ENCODE data around the gene NCF4.

NCF4 gene

GRCh38 chr22:36865346-36865745 is 4.5 kb downstream of the NCF4 start:
- no peak for DNase-seq

- DNase-seq, result no peak
These were observed 6.9 kb downstream of the NCF4 start for GRCh38 chr22:36867695-36868094.

GRCh38 chr22:36868546-36869181 is 7.9 kb downstream of the NCF4 start:
- DNase-seq, result no peak

GRCh38 chr22:36870250-36870649 is 9.4 kb downstream of the NCF4 start:
- DNase-seq, result no peak

GRCh38 chr22:36871669-36872081 is 10.9 kb downstream of the NCF4 start:
- no peak for DNase-seq

GRCh38 chr22:36872084-36872483 is 11.3 kb downstream of the NCF4 start:
- DNase-seq, result no peak

- no peak for DNase-seq
These were observed 12.2 kb downstream of the NCF4 start for GRCh38 chr22:36872866-36873498.

- no peak for DNase-seq
These were observed 13.0 kb downstream of the NCF4 start for GRCh38 chr22:36873614-36874308.

GRCh38 chr22:36874309-36874696 is 13.5 kb downstream of the NCF4 start:
- DNase-seq, result no peak

- no peak for DNase-seq
These were observed 13.9 kb downstream of the NCF4 start for GRCh38 chr22:36874736-36875135.

GRCh38 chr22:36875741-36876140 is 14.9 kb downstream of the NCF4 start:
- DNase-seq, result no peak

GRCh38 chr22:36879775-36880174 is 19.0 kb downstream of the NCF4 start:
- DNase-seq, result no peak

GRCh38 chr22:36881504-36882245 is 20.9 kb downstream of the NCF4 start:
- DNase-seq, result no peak

- DNase-seq, result no peak
These were observed 23.7 kb downstream of the NCF4 start for GRCh38 chr22:36884349-36885158.

GRCh38 chr22:36885474-36885873 is 24.7 kb downstream of the NCF4 start:
- no peak for DNase-seq

GRCh38 chr22:36886016-36886415 is 25.2 kb downstream of the NCF4 start:
- no peak for DNase-seq

GRCh38 chr22:36887162-36887561 is 26.4 kb downstream of the NCF4 start:
- no peak for DNase-seq

GRCh38 chr22:36891646-36892045 is 30.8 kb downstream of the NCF4 start:
- no peak for DNase-seq

GRCh38 chr22:36892292-36892691 is 31.5 kb downstream of the NCF4 start:
- no peak for DNase-seq

GRCh38 chr22:36893262-36893661 is 32.5 kb downstream of the NCF4 start:
- DNase-seq, result no peak

GRCh38 chr22:36894266-36894665 is 33.5 kb downstream of the NCF4 start:
- no peak for DNase-seq

- no peak for DNase-seq
These were observed 36.8 kb downstream of the NCF4 start for GRCh38 chr22:36897611-36898010.

- DNase-seq, result no peak
These were observed 37.9 kb downstream of the NCF4 start for GRCh38 chr22:36898690-36899089.
